DND-41 (cell line): Measurements from ENCODE around the gene NPR3.

Source experiments
- ATAC-seq: fragments of 200-7000 bp; cut with Tn5 transposase; 3 replicates; pipeline ENCODE4 v1.9.1; 2021; ENCODE audit warnings: low read depth; ENCODE audit not compliant: insufficient read depth
- DNase-seq: peaks from one replicate; pipeline ENCODE4 v3.0.0-alpha.2; 2020
- H2AFZ ChIP-seq: 2 replicates; pipeline ENCODE4 v1.6.0; 2012; ENCODE audit warnings: low read depth, low read length
- H3K27ac ChIP-seq: 2 replicates; pipeline ENCODE4 v1.5.1; 2012; ENCODE audit warnings: low read length, inconsistent platforms
- H3K27me3 ChIP-seq: fragments of 200-600 bp; sonication (generic); 2 replicates; pipeline ENCODE4 v1.6.0; 2012; ENCODE audit warnings: low read length, mild to moderate bottlenecking, inconsistent platforms; ENCODE audit not compliant: insufficient read depth, poor library complexity
- H3K36me3 ChIP-seq: 2 replicates; pipeline ENCODE4 v1.5.1; 2012; ENCODE audit warnings: low read length, inconsistent platforms; ENCODE audit not compliant: insufficient read depth
- H3K4me1 ChIP-seq: 2 replicates; pipeline ENCODE4 v1.5.1; 2012; ENCODE audit warnings: mild to moderate bottlenecking, low read length; ENCODE audit not compliant: insufficient read depth
- H3K4me2 ChIP-seq: 2 replicates; pipeline ENCODE4 v1.6.0; 2012; ENCODE audit warnings: mild to moderate bottlenecking, moderate library complexity, low read length, inconsistent platforms; ENCODE audit not compliant: insufficient read depth
- H3K4me3 ChIP-seq, 2 experiments: fragments of 200-600 bp in 1 of 2; shearing (Covaris generic) in 1 of 2; 2 replicates each; pipeline ENCODE4 v1.5.1; 2012 to 2016; ENCODE audit warnings: inconsistent platforms in 2 of 2, low read length in 2 of 2, mild to moderate bottlenecking in 2 of 2, low read depth in 1 of 2, moderate library complexity in 1 of 2
- H3K79me2 ChIP-seq: 2 replicates; pipeline ENCODE4 v1.6.0; 2012; ENCODE audit warnings: low read length, inconsistent platforms; ENCODE audit not compliant: insufficient read depth
- H3K9ac ChIP-seq: 2 replicates; pipeline ENCODE4 v1.6.0; 2012; ENCODE audit warnings: low read depth, mild to moderate bottlenecking, inconsistent platforms, low read length, moderate library complexity
- H3K9me3 ChIP-seq: 2 replicates; pipeline ENCODE4 v1.5.1; 2012; ENCODE audit warnings: low read length, moderate library complexity, mild to moderate bottlenecking, inconsistent platforms; ENCODE audit not compliant: insufficient read depth, severe bottlenecking
- H4K20me1 ChIP-seq: 2 replicates; pipeline ENCODE4 v1.6.0; 2012; ENCODE audit warnings: low read length; ENCODE audit not compliant: insufficient read depth
- CTCF ChIP-seq: IDR thresholded peaks from 2 replicates; pipeline ENCODE4 v1.5.1; 2012; ENCODE audit warnings: borderline replicate concordance, low read length, moderate library complexity, mild to moderate bottlenecking; ENCODE audit not compliant: poor library complexity, severe bottlenecking; ENCODE audit errors: extremely low read depth
- EZH2 ChIP-seq: IDR thresholded peaks from 3 replicates; pipeline ENCODE4 v1.6.1; 2012; ENCODE audit warnings: borderline replicate concordance, low read depth, mild to moderate bottlenecking, moderate library complexity, low read length, inconsistent platforms; ENCODE audit not compliant: severe bottlenecking

NPR3 gene

DNA sequence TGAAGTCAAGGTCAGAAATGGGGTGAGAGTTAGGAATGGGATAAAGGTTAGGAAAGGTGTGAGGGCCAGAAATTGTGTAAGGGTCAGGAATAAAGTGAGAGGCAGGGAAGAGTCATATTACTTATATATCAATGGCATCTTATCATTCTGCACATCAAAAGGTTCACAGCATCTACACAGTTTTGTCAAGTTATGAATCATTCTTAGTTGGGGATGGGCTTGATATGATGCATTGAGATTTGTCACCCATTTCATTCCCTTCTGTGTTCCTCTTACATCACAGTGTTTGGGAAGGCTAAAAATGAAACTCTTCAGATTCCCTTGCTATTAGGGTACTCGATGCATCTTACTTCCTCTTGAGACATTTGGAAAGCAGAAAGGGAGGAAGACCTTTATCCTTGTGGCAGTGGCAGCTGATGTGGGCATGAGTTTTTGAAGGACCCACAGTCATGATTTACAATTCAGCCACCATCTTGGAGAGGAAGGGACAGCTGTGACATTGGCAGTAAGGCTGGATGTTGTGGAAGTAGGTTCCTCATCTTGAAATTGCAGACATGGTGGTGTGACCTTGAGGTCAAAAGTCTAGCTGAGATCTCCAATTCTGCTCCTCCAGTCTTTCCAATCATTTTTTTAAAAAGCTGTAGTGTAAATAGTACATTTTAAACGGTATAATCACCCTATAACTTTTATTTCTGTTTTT, 24.2 kb upstream of the NPR3 start:
- Histone ChIP-seq H3K27me3 (no peaks in the 10 kb centered on the region), H3K4me1 (no peaks in the 10 kb centered on the region), H3K27ac (no peak overlapping the region), H3K79me2 (no peaks in the 10 kb centered on the region), H3K4me2 (no peak overlapping the region), H3K9ac (no peak overlapping the region), H3K4me3 (no peak overlapping the region), H3K36me3 (no peaks in the 10 kb centered on the region), H2AFZ (no peak overlapping the region), H3K9me3 (no peaks in the 10 kb centered on the region), H4K20me1 (no peaks in the 10 kb centered on the region)
- DNase-seq (no peak), ATAC-seq (no peak)
- no peak for TF ChIP-seq EZH2
- no peak for TF ChIP-seq CTCF

DNA sequence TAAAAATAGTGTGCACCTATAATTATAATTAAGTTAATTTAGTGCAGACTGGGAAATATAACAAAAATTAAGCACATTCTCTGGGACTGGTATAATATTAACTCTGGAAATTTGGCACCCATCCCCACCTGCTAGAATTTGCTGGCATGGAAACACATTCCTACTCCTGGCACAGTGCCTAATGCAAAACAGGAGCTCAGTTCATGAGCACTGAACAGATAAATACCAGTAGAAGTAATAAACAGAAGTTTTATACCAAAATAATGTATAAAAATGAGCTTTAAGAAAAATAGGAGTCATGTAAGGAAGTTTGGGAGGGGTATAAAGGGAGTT, 23.7 kb upstream of the NPR3 start:
- no peak overlapping the region for H3K9ac ChIP-seq
- TF ChIP-seq CTCF (no peak), EZH2 (no peak)
- H3K27ac ChIP-seq, result no peak overlapping the region

GRCh38 chr5:32690153-32690552, 21.0 kb upstream of the NPR3 start:
- Histone ChIP-seq H3K4me3 (no peak overlapping the region), H3K4me1 (no peaks in the 10 kb centered on the region), H3K36me3 (no peaks in the 10 kb centered on the region), H3K9me3 (no peaks in the 10 kb centered on the region), H3K27me3 (no peaks in the 10 kb centered on the region), H4K20me1 (no peaks in the 10 kb centered on the region), H3K4me2 (no peak overlapping the region), H3K79me2 (no peaks in the 10 kb centered on the region), H3K9ac (no peak overlapping the region), H3K27ac (no peak overlapping the region), H2AFZ (no peak overlapping the region)
- TF ChIP-seq CTCF, result peak; percentile 31
- no peak for TF ChIP-seq EZH2
- ATAC-seq (no peak), DNase-seq (no peak)

More for the DNA sequence above, 23.7 kb upstream of the NPR3 start:
- H3K27me3 ChIP-seq, result no peaks in the 10 kb centered on the region
- H2AFZ ChIP-seq, result no peak overlapping the region
- no peaks in the 10 kb centered on the region for H3K4me1 ChIP-seq
- H3K79me2 ChIP-seq, result no peaks in the 10 kb centered on the region
- ATAC-seq (no peak), DNase-seq (no peak)
- H3K36me3 ChIP-seq, result no peaks in the 10 kb centered on the region
- no peak overlapping the region for H3K4me2 ChIP-seq
- no peak overlapping the region for H3K4me3 ChIP-seq
- no peaks in the 10 kb centered on the region for H4K20me1 ChIP-seq
- H3K9me3 ChIP-seq, result no peaks in the 10 kb centered on the region
